Thyroid gland (tissue), 4 donors: ENCODE results near the gene PAPPA2. TPM values are rescaled to one million over a fixed set of nuclear protein-coding genes. Genes with fewer than 3 reads are reported as not detected.

Source experiments
- DNase-seq, 2 donors: peaks; one replicate each; pipeline ENCODE4 v3.0.0-alpha.2; 2019
- H3K27ac ChIP-seq, 3 donors: fragments of 200-600 bp; sonication (generic); 1 replicate in 2 of 3; 2 replicates in 1 of 3; pipeline ENCODE4 v1.5.1; 2016 to 2019; ENCODE audit warnings: mild to moderate bottlenecking in 1 of 3, moderate library complexity in 1 of 3
- H3K27me3 ChIP-seq: fragments of 200-600 bp; sonication (generic); one replicate; pipeline ENCODE4 v1.5.1; 2019
- H3K36me3 ChIP-seq, 2 donors: fragments of 200-600 bp; sonication (generic); one replicate each; pipeline ENCODE4 v1.5.1; 2016 to 2019
- H3K4me1 ChIP-seq, 2 donors: fragments of 200-600 bp; sonication (generic); one replicate each; pipeline ENCODE4 v1.5.1; 2017 to 2019
- H3K4me3 ChIP-seq, 3 donors: fragments of 200-600 bp; sonication (generic); replicated peaks in 1 of 3; 1 replicate in 2 of 3; 2 replicates in 1 of 3; pipeline ENCODE4 v1.5.1; 2016; ENCODE audit warnings: mild to moderate bottlenecking in 1 of 3
- H3K9me3 ChIP-seq: fragments of 200-600 bp; sonication (generic); one replicate; pipeline ENCODE4 v1.5.1; 2017
- CTCF ChIP-seq, 6 experiments: fragments of 200-600 bp in 3 of 6; fragments of 450-650 bp in 3 of 6; sonication (generic) in 3 of 6; IDR thresholded peaks; one replicate each; pipeline ENCODE4 v1.5.1; 2016 to 2019; ENCODE audit warnings: antibody characterized with exemption in 6 of 6, mild to moderate bottlenecking in 2 of 6, inconsistent platforms in 1 of 6, moderate library complexity in 1 of 6
- POLR2A ChIP-seq, 2 donors: fragments of 450-650 bp; IDR thresholded peaks; one replicate each; pipeline ENCODE4 v1.6.1; 2017; ENCODE audit warnings: antibody characterized with exemption in 2 of 2, mild to moderate bottlenecking in 2 of 2, moderate library complexity in 1 of 2
- WGBS, 2 donors: methylation state at CpG; one replicate each; pipeline ENCODE4 v1.1.5; 2017; 5-methylcytosine and 5-hydroxymethylcytosine counted together
- intact Hi-C: fragments of 100-400 bp; cut with DNase I; formaldehyde crosslinking; loops from one replicate; pipeline ENCODE4 v1.15.1; 2023
- total RNA-seq, 4 donors: library from RNA; depleted of rRNA; stranded (reverse); fragments of >200 nt; gene quantifications; one replicate each; pipeline ENCODE4 v1.2.3, GENCODE V29; 2016

PAPPA2 gene
- total RNA-seq, 4 donors from 2014 or later = 1.1 to 2.7 (median 1.6) TPM

DNA sequence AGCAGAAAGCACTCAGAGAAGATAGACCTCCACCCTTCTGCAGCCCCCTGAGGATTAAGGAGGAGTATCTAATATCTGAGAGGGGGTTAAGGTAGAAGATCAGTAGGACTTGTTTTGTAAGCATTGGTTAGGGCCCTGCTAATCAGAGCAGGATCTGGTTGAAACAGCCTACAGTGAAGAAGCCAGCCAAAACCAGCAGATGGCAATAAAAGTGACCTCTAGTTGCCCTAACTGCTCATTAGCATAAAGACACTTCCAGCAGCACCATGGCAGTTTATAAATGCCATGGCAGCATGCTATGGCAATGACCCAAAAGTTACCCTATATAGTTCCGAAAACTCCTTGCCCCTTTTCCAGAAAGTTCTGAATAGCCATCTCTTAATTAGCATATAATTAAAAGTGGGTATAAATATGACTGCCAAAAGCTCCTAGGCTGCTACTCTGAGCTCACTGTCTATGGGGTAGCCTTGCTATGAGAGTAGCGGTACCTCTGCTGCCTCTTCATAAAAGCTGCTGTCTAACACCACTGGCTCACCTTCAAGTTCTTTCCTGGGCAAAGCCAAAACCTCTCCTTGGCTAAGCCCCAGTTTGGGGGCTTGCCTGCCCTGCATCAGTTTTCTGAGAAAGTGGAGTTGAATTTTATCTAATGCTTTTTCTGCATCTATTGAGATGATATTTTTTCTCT is 254.2 kb downstream of the PAPPA2 start:
- Histone ChIP-seq H3K27ac (no peak overlapping the region), H3K4me1 (peaks cover 3 to 7% of the 10 kb centered on the region in 2 donors), H3K4me3 (no peak overlapping the region), H3K27me3 (no peaks in the 10 kb centered on the region), H3K36me3 (no peaks in the 10 kb centered on the region), H3K9me3 (no peaks in the 10 kb centered on the region)
- TF ChIP-seq POLR2A (IDR thresholded peaks at IDR 0.05) = no peak
- TF ChIP-seq CTCF (IDR thresholded peaks at IDR 0.05) = no peak
- 83 to 92% methylated on average over 2 of the region's 2 CpGs for WGBS, 2 donors
- intact Hi-C loops = no loop called here
- DNase-seq = no peak

- WGBS, 2 donors = 29 to 35% methylated on average over 4 of the region's 4 CpGs
- intact Hi-C loops = no loop called here
- peaks cover 3 to 7% of the 10 kb centered on the region in 2 donors for H3K4me1 ChIP-seq
- no peak overlapping the region for H3K4me3 ChIP-seq
- TF ChIP-seq POLR2A (IDR thresholded peaks at IDR 0.05) (no peak), CTCF (IDR thresholded peaks at IDR 0.05) (no peak)
- no peak for DNase-seq
- H3K36me3 ChIP-seq = no peaks in the 10 kb centered on the region
- H3K9me3 ChIP-seq = no peaks in the 10 kb centered on the region
- no peak overlapping the region for H3K27ac ChIP-seq
- H3K27me3 ChIP-seq = no peaks in the 10 kb centered on the region
Observed at GRCh38 chr1:176719447-176719846, 256.5 kb downstream of the PAPPA2 start.

GRCh38 chr1:176720838-176721237 is 257.9 kb downstream of the PAPPA2 start:
- TF ChIP-seq POLR2A (IDR thresholded peaks at IDR 0.05) (no peak), CTCF (IDR thresholded peaks at IDR 0.05) (no peak)
- 93 to 98% methylated on average over 1 of the region's 1 CpG for WGBS, 2 donors
- no peak for DNase-seq
- Histone ChIP-seq H3K36me3 (no peaks in the 10 kb centered on the region), H3K9me3 (no peaks in the 10 kb centered on the region), H3K27ac (no peak overlapping the region), H3K27me3 (no peaks in the 10 kb centered on the region), H3K4me3 (no peak overlapping the region), H3K4me1 (peaks cover 3 to 7% of the 10 kb centered on the region in 2 donors)
- intact Hi-C loops = no loop called here

GRCh38 chr1:176733661-176734060 is 270.7 kb downstream of the PAPPA2 start:
- H3K4me1 ChIP-seq = no peaks in the 10 kb centered on the region
- H3K27me3 ChIP-seq = no peaks in the 10 kb centered on the region
- no peak overlapping the region for H3K4me3 ChIP-seq
- DNase-seq = no peak
- 71 to 88% methylated on average over 1 of the region's 1 CpG for WGBS, 2 donors
- H3K36me3 ChIP-seq = no peaks in the 10 kb centered on the region
- H3K9me3 ChIP-seq = no peaks in the 10 kb centered on the region
- no peak overlapping the region for H3K27ac ChIP-seq
- intact Hi-C loops = no loop called here
- TF ChIP-seq POLR2A (IDR thresholded peaks at IDR 0.05) (no peak), CTCF (IDR thresholded peaks at IDR 0.05) (no peak)

GRCh38 chr1:176735201-176735600 is 272.2 kb downstream of the PAPPA2 start:
- no peaks in the 10 kb centered on the region for H3K4me1 ChIP-seq
- TF ChIP-seq POLR2A (IDR thresholded peaks at IDR 0.05) (no peak), CTCF (IDR thresholded peaks at IDR 0.05) (no peak)
- no peak overlapping the region for H3K4me3 ChIP-seq
- H3K27ac ChIP-seq = no peak overlapping the region
- intact Hi-C loops = no loop called here
- H3K27me3 ChIP-seq = no peaks in the 10 kb centered on the region
- H3K36me3 ChIP-seq = no peaks in the 10 kb centered on the region
- DNase-seq = no peak
- H3K9me3 ChIP-seq = no peaks in the 10 kb centered on the region
- 92 to 95% methylated on average over 1 of the region's 1 CpG for WGBS, 2 donors
